GM21576 (cell line): ENCODE measurements around the gene TAOK3.
A peak's percentile ranks its signal among the peaks of the same experiment; 100 is the strongest.

Experiments
- ATAC-seq: cut with Tn5 transposase; IDR thresholded peaks from one replicate; pipeline ENCODE4 v1.9.1; 2021; ENCODE audit warnings: mild to moderate bottlenecking, moderate library complexity; ENCODE audit not compliant: unreplicated experiment

The TAOK3 gene

DNA sequence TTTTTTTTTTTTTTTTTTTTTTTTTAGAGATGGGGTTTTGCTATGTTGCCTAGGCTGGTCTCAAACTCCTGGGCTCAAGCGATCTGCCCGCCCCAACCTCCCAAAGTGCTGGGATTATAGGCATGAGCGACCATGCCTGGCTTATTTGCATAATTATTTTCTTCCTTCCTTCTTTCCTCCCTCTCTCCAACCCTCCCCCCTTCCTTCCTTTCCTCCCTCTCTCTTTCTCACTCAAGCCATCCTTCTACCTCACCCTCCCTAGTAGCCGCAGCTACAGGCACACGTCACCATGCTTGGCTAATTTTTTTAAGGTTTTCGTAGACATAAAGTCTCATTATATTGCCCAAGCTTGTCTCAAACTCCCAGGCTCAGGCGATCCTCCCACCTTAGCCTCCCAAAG, 152.9 kb downstream of the TAOK3 start:
- ATAC-seq, result no peak

DNA sequence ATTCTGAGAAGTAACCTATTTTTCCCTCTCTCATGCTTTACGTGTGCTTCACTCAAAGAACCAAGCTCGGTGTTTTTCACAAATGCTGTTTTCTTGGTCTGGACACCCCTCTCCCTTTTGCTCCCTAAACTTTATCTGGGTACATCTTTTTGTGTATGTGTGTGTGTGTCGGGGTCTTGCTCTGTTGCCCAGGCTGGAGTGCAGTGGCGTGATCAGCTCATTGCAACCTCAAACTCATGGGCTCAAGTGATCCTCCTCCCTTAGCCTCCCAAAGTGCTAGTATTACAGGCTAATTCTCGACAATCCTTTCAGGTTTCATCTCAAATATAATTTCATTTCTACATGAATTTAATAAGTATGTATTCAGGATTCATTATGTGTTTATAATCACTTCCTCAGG, 153.6 kb downstream of the TAOK3 start:
- ATAC-seq, result no peak

DNA sequence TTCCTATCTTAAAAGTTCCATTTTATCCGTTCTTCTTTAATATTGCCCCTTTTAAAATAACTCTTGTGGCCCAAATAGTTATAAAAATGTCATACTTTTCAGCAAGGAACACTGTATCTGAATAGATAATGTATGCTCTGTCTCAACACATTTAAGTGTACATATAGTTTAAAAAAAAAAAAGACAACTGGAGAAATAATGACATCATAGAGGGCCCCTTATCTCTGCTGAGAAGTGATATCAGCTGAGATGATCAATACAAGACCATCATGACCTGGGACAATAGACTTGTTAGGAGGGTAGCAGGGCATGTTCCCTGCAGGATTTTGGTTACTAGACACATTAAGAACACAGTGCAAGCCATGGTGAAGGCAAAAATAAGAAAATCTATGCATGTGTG, 159.3 kb downstream of the TAOK3 start:
- ATAC-seq, result no peak

DNA sequence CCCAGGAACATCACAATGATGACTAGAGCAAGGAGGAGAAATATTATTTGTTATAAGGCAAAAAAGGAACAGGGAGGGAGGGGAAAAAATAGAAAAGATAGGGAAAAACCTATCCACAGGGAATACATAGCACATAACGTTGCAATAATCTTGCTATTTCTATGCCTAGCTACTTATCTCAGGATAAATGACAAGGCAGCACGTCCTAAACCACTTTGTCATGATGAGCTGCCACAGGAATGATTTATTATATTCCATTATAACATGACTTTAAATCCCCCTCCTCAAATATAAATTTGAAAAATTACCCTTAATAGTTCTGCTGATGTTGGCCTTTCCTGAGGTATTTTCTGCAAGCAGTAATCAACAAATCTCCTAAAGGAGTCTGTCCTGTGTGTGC, 160.1 kb downstream of the TAOK3 start:
- ATAC-seq, result no peak

DNA sequence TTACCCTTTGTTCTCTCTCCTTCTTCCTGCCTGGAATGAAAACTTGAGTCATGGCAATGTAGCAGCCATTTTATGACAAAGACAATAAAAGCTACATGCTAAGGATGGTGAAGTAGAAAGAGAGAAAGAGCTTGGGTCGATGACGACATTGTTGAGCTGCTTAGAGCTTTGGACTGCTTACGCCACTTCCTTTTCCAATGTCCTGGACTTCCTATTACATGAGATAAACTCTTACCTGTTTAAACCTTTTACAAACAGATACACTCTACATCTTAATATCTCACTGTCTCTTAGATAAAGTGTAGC, 166.6 kb downstream of the TAOK3 start:
- no peak for ATAC-seq

DNA sequence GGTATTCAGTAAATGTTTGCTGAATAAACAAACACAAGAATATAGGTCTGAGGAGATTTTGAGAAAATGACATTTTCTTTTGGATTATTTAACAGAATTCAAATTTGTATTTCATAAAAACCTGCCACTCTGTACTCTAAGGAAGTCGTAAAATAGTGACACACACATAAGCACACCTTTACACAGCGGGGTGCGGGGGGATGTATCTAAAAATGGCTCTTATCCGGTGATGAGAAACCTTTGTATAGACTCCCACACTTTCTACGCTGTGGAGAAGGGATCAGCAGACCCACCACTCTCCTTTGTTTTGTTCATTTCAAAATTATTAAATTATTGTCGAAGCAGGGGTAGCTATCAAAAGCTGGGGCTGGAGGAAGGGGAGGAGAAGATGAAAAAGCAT, 178.7 kb downstream of the TAOK3 start:
- ATAC-seq, result no peak

DNA sequence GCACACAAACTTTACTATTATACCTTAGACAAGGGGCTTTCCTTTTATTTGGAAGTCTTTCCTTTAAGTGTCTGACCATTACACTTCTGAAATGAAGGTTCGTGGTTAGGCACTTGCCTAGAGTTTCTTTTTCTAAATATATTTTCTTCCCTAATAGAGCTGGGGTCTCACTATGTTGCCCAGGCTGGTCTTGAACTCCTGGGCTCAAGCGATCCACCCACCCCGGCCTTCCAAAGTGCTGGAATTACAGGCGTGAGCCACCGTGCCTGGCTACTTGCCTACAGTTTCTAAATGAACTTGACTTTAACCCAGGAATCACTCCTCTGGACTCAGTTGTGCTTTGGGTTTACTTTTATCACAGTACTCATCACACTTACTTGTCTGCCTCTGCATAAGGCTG, 179.2 kb downstream of the TAOK3 start:
- no peak for ATAC-seq

DNA sequence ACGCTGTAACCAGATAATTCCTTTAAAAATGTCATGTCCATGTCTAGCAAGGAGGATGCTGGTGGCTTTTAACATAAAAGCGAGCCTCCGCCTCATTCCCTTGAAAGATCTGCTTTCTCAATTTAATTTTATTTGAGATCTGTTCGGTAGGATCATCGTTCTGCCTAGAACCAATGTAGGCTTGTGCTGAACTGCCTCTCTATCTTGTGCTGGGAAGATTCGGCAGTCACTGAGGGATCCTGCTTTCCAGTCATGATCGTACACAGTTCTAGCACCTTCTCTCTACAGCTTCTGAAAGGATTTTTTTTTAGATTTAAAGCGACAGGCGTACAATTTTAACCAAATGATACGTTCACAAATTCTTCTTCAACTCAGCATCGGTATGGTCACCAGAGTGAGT, 182.4 kb downstream of the TAOK3 start:
- ATAC-seq, result no peak

DNA sequence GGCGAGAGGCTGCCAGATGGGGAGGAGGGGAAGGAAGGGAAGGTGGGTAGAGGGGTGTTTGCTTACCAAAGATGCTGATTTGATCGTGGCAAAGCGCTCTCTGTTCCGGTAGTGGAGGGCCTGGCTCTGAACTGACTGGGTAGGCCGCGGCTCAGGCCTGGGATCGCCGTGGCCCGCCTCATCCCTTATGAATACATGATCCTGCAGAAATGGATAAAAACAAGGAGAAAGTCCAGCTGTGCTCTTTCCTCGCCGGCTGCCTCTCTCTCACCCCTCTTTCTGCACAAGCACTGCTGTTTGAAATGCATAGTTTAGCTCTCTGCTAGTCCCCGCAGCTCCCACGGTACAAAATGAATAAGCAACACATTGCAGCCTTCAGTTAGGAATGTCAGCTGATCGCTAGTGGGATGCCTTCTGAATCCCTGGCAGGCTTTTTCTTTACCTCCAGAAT, 182.9 kb downstream of the TAOK3 start:
- no peak for ATAC-seq

DNA sequence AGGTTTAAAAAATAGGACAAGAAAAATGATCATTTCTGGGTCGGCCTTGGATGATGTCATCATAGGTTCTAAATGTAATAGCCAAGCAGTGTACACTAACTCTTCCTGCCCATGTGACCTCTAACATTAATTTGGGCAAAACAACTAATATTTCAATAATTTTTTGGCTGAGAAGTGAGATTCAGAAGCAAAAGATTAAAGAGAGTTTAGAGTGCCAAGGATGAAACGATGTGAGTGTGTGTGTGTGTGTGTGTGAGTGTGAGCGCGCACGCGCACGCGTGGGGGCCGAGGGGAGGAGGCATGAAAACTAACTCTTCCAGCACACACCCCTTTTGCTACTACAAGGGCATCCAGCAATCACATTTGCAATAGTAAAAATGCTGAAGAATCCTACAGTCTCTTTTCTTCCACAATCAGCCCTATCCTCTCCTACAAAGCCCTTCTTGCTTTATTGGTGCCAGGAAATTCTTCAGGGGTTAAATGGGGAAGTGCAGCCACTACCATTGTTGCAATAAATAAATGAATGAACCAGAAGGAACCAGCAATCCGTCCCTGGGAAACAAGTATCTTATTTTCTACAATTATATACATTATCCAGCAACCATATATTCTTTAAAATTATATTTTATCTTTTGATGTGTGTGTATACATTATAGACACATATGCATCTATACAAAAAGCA, 183.9 kb downstream of the TAOK3 start:
- ATAC-seq, result no peak

DNA sequence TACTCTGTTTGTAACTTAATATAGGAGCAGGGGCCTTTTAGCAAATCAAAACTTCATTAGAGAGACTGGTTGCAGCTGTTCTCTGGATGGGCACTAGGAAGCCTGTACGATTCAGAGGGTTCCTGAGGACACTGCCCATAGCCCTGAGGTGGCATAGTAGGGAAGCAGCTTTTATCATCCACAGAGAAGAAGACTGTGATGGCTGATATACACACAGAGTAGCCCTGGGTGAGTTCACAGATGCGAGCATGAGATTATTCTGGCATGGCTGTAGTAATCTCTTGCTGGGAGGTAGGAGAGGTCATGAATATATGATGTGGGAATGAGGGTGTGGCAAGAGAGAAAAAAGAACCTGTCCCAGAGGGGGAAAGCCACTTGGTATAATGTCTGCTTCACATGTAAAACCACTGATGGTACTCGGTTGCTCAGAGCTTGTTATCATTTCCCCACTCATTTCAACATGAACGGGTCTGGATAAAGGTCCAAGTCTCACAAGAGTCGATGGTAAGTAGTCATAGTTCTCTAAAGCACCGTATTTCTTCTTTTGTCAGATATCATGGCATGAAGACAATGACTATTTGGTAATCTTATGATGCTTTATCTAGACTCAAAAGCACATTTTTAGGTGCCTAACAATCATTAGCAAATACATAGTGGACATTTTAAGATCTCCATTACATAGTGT, 184.8 kb downstream of the TAOK3 start:
- ATAC-seq, result no peak

DNA sequence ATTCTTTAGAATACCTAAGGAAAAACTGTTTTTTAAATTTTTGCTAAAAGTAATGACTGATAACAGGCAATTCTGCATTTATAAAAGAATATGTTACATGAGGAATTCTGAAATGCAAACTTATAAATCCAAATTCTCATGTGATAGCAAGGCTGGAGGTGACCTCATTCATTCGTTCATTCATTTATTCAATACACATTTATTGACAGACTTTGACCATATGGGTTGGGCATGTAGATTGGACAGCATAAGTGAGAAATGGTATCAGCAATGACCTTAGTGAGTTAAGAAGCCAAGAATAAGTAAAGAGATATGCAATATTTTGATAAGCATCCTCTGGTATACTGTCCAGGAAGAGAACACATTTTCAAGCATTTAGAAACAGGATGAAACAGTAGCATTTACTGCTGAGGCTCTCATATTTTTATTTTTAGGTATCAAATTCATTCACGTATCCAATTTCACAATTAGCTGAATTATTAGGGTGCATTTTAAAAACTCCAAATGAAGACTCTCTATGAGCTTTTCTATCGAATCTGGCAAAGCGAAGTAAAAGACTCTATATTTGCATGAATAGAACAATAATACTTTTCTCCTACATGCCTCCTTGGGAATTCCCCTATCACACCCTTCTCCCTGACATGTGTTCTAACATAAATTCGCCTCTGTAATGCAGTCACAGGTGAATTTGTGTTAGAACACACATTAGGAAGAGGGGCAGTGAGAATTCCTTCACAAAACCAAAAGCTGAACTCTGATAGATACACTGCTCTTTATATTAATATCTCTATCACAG, 186.9 kb downstream of the TAOK3 start:
- ATAC-seq, result no peak

DNA sequence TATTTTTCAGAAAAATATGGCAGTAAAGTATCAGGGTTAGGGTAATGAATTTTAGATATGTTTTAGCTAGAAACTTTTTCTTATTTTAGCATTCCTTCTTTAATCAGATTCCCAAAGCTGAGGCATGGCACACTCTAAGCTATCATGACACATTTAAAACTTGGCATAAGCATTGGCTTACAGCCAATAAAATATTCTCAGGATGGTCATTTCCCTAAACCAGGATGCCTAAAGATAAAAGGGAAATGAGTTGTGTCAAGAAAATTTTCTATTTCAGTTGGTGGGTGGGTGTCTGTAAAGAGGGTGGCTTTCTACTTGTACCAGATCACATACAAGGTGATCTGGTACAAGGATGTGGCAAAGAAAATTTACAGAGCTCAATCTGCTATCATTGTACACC, 189.0 kb downstream of the TAOK3 start:
- no peak for ATAC-seq

DNA sequence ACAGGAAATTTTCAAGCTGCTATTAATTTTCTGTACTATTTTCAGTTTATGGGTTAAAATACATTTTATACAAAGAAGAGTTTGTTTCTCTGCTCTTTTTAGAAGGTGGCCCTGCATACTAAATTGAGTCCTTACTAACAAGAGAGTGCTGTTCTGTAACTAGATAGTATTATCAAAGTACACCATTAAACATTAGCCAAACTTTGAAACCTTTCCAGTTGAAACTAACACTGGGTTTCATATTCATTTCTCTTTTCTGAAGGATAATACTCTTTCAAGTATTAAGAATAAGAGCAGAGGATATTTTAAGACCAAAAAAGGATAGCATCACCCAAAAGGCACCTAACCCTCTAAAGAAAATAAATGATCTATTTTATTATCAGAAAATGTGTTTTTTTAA, 189.6 kb downstream of the TAOK3 start:
- ATAC-seq, result no peak

DNA sequence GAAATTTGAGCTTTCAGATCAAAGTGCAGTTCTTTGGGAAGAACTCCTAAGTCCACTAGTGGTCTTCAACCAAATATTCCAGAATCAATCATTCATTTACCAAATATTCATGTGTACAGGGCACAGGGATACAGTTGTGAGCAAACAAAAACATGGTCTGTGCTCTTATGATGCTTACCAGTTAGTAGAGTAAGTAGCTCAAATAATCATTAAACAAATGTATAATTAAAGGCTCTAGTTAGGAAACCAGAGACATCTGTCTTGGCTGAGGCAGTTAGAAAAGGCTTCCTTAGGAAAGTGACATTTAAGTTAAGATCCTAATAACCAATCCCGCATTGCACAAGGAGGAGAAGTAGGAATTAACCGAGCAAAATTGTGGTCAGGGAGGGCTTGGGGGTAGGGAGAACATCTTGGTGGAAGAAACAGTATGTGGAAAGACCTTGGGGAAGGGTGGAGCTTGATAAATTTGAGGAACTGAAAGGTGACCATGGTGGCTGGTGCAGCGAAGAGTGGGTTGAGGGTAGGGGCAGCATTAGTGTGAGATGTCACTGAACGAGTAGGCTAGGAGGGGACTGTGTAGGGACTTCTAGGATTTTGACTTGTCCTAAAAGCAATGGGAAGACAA, 196.8 kb downstream of the TAOK3 start:
- ATAC-seq, result peak; percentile 71

DNA sequence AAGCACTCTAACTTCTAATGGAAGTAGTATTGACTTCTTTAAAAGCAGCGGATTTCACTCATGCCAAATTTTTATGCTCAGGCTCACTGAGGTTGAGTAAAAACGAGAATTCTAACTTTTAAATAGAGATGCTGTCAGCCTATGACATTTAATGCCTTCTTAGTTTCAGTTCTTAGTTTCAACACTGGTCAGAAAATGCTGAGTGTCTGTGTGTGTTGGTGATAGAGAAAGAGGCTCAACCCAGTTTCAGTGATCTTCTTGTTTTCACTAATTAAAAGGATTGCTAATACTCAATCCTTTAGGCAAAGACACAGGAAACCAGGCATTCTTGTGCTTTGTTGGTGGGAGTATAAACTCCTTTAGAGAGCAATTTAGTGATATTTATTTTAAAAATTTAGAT, 205.8 kb downstream of the TAOK3 start:
- peak; percentile 99 for ATAC-seq

DNA sequence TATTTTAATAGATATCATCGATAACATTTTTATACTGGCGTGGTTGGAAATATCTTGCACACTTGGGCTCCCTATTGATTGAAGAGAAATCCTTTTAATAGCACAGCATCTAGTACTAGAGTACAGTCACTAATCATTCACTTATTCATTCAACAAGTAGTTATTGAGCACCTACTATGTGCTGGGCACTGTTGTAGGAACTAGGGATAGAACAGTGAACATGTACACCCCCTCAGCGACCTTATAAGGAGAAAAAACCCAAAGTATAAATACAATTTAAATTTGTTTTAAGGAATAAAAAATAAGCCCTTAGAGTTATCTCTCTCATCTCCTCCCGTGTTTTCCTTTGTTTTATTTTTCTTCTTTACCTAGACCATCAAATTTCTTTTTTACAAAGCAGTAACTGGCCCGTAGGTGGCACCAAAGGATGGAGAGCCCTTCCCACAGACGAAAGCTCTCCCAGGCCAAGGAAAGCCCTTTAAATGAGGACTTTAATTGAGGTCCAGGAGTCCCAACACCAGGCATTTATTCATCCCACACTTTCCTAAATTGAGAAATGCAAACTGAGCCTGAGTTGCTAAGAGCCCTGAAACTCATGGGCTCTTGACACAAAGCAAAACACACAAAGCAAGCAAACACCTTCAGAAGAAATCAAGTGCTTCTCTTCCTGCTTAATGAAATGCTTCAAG, 207.8 kb downstream of the TAOK3 start:
- no peak for ATAC-seq

DNA sequence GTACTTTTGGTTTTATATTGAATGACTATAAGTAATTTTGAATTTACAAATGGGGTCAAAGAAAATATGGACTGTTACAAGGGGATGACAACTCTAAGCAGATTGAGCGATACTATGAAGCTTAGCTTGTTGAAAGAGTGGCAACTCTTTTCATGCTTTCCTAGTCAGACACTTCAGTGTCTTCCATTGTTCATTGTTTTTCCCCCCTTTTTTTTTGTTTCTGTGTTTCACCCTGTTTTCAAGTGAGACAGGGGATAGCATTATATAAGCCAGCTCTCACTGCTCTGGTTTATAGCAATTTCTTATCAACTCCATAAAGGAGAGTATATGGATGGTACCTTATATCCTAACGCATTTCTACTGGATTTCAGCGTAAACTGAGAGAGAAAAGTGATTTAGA, 212.2 kb downstream of the TAOK3 start:
- ATAC-seq, result no peak

DNA sequence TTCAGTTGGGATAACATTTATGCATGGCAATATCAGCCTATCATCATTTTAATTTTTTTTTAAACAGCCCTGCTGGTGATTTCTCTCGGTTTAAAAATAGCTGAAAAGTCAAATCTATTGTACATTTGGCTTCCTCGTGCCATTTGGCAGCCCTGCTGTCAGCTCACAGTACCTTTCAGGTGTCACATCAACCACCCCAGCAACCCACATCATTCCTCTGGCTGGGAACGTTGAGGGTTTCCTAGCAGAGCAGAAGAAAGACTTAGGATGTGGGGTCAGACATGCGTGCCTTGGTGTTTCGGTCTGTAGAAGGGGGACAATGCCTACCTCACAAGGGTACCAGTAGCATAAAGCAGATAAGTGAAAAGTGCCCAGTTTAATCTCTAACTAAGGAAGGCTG, 221.0 kb downstream of the TAOK3 start:
- ATAC-seq, result no peak

DNA sequence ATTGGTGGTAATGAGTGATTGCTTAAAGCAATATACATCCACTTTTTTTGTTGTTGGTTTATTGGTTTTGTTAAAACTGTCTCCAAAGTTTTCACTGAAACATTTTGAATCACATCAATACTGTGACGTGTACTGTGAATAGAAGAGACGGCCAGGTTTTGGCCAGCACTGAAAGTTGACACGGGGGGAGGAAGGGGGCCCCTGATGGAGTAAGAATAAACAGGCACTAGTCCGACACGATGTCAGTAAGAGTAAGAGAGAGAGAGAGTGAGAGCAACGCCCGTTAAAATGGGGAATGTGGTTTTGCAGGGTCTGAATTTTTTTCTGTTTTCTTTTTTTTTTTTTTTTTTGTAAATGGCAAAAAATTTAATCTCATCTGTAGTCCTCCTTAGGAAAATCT, 222.1 kb downstream of the TAOK3 start:
- ATAC-seq, result no peak

DNA sequence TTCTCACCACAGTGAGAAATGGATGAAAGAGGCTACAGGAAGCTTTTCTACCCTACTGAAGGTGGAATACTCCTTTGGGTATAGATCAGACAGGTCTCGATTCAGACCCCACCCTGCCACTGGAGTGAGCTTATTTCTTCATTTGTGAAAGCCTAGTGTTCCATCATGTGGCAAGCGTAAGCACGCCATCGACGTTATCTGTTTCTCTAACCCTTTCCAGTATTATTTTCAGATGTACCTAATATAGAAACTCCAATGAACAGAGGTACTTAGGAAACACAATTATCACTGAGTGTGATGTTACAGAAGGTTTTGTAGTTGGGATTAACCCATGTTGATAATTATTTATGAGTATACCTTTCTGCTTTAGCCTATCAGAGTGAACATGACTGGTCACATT, 224.4 kb downstream of the TAOK3 start:
- no peak for ATAC-seq
